ENCODE data around the gene TMEM184A.

The TMEM184A gene

GRCh38 chr7:1567896-1568510 is 12.0 kb upstream of the TMEM184A start:
- no peak for DNase-seq (ENCODE audit: low read depth in 2 of 2)

GRCh38 chr7:1567049-1567771 is 11.2 kb upstream of the TMEM184A start:
- no peak for DNase-seq (ENCODE audit: low read depth in 2 of 2)

DNA sequence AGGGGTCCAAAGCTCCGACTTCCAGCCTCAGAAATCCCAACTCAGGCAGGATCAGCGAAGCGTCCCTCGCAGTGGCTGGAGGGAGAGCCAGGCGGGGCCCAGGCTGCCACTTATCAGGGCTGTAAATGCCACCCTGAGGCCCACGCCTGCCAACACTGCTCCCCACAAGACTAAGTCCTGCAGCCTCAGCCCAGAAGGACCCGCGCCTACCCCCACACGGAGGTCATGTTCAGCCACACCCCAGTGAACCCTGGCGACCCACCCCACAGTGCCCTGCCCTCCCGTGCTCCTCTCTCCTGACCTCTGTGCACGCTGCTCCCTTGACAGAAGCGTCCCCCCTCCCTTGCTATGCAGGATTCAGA is 10.7 kb upstream of the TMEM184A start:
- no peak for DNase-seq (ENCODE audit: low read depth in 2 of 2)

DNA sequence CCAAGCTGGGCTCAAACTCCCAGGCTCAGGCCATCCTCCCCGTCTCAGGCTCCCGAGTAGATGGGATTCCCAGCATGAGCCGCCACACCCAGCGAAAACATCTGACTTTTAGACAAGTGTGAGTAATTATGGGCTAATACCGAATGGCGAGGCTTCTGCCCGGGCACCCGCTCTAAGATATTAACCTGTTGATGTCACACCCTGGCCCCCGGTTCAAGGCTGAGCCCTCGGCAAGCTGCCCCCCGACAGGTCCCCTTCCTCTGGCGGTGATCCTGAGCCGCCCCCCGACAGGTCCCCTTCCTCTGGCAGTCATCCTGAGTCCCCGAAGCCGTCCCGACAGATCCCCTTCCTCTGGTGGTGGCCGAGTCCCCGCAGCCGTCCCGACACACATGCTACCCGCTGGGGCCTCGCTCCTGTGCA is 8.6 kb upstream of the TMEM184A start:
- no peak for DNase-seq (ENCODE audit: low read depth in 2 of 2)

DNA sequence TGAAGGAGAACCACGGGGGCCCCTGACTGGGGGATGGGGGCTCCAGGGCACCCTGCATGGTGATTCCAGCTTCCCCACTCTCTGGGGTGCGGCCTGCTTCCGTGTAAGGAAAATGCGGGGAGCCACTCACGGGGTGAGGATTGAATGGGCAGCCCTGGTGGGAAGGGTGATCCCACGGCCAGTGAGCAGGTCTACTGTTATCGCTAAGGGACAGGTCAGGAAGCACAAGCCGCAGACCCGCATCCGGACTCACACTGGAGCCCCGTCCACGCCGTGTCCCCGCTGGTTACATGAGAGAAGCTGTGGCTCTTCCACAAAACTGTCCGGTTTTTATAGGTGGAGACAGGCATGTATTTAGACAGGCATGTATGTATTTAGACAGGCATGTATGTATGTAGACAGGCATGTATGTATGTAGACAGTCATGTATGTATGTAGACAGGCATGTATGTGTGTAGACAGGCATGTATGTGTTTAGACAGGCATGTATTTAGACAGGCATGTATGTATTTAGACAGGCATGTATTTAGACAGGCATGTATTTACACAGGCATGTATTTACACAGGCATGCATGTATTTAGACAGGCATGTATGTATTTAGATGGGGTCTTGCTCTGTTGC is 8.1 kb upstream of the TMEM184A start:
- no peak for DNase-seq (ENCODE audit: low read depth in 2 of 2)

- DNase-seq (ENCODE audit: low read depth in 2 of 2): no peak
These were observed 6.6 kb upstream of the TMEM184A start for GRCh38 chr7:1562597-1563051.

DNA sequence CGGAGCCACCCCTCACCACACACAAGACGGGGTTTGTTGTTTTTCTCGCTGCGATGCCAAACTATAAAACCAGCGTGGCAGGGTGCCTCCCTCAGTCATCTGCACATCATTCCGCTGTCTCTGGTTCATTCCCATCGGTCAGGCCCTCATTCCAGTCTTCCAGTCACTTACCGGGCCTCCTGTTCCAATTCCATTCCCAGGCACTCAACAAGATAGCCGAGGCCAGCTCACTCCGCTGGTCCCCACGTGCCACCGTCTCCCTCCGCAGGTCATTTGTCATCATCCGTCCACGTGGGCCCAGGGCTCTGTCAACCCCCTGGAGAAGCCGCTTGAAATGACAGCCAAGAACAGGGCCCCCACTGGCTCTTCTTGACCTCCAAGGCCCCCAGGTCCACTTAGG is 6.1 kb upstream of the TMEM184A start:
- DNase-seq (ENCODE audit: low read depth in 2 of 2): no peak

DNA sequence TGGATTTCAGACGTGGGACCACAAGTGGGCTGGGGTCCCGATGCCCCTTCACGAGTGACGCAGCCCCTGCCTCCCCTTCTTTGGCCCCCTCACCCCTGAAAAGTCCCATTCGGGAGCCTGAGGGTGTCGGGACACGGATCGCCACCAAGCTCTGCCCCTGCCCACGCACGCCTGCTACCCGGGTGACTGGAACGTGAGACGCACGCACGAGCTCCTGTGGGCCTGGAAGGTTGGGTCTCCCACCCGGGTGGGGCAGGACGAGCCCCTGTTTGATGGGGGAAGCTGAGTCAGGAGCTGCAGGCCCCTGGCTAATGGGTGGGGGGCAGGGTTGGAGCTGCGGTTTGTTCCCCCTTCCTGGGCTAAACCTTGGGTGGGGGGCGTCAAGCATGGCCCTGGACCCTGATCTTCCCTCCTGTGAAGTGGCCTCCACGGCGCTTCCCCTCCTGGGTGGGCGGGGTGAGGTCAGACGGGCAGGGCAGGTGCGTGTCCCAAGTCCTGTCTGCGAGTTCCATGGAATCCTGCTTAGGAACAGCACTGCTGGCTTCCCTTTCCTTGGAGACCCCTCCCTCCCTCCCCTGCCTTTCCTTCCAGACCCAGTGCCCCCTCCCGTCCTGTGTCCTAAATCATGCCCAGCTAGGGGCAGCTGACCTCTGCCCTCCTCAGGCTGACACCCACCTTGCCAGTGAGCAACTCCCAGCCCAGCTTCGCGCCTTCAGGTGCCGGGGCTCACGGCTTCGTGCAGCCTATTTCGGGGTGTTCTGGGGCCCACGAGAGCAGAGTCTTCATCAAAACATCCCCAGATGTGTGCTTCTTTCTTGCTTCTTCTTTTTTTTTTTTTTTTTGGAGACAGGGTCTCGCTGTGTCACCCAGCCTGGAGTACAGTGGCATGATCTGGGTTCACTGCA is 5.3 kb upstream of the TMEM184A start:
- DNase-seq (ENCODE audit: low read depth in 2 of 2): no peak

- no peak for DNase-seq (ENCODE audit: low read depth in 2 of 2)
These were observed 4.6 kb upstream of the TMEM184A start for GRCh38 chr7:1560620-1561031.

DNA sequence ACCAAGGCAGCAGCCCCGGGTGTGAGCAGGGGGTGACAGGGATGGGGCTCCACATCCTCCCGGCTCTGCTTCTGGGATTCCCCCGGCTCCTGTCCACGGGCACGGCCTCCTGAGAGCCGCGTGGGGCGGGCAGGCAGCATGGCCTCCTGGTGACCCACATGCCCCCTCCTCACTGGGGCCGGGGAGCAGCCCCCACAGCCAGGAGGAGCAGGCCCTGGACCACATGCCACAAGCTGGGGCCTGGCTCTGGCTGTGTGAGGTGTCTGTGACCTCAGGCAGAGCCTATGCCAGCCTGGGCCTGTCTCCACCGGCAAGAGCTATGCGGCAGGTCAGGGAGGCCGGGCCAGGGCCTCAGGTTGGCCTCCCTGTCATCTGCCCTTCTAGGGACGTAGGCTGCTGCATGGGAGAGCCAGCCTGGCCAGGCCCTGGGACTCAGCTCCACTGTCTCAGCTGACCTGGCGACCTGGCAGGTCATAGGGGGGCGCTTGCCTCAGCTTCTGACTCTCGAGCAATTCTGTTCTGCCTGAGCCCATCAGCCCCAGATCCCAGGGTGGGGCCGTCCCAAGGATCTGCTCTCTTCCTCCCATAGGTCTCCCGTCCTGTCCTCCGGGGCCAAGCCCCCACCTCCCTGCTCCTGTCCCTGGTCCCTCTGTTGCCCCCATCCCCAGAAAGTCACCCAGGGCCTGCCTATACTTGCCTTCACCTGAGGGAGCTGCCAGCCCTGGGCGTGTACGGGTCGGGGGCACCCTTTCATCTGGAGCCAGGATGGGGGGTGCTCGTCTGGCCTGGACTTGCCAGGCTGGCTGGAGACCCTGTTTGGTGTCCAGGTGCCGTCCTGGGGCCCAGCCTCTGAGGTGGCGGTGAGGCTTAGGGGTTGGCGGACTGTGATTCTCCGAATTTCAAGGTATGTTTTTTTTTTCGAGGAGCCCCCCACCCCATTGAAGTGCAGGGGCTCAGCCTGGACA is 3.9 kb upstream of the TMEM184A start:
- DNase-seq (ENCODE audit: low read depth in 2 of 2): no peak

DNA sequence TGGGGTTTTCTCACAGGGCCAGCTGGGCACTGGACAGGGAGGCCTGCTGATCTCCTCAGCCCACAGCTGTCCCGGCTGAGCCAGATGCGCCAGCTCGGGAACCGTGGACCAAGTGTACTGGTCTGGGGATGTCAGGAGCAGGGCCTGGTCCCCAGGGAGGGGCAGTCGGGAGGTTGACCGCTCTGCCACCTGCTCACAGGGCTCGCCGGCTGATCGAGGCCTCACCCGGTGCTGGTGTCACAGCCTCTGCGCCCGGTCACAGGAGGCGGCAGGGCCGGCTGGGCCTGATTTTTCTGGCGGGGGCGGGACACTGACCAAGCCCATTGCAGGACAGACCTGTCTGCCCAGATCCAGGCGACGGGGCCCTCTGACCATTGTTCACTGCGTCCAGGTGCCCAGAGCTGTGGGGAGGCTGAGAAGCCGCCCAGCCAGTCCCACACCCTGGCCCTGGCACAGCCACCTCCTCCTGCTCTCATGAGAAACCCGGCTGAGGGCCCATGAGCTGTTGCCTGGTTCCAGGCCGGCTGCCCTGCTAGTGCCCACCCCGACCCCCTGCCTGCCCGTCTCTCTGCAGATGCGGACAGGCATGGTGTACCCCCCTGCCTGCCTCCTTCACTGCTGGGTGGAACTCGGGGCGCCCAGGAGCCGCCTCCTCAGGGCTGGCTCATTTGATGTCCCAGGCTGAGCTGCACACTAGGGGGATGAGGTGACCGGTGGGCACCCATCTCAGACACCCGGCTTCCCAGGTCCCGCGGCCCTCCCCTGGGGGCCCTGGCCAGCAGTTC is 3.0 kb upstream of the TMEM184A start:
- no peak for DNase-seq (ENCODE audit: low read depth in 2 of 2)

GRCh38 chr7:1558181-1558811 is 2.3 kb upstream of the TMEM184A start:
- no peak for DNase-seq (ENCODE audit: low read depth in 2 of 2)

GRCh38 chr7:1557771-1558170 is 1.8 kb upstream of the TMEM184A start:
- DNase-seq (ENCODE audit: low read depth in 2 of 2): no peak

DNA sequence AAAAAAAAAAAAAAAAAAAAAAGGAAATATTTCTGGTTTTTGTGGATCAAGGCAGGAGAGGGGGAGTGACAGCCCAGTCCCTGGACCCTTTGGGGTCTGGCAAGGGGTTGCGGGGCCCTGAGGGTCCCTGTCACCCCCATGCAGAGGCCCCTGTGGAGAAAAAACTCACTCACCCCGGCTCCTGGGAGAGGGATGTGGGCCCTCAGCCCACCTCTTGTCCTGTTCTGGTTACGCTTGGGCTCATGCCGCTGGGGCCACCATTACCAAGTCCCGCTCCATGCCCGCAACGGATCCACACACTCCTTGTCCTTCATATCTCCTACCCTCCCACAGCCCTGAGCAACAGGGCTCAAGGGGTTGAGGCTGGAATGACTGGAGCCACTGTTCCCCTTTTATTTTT is 1.0 kb upstream of the TMEM184A start:
- no peak for DNase-seq (ENCODE audit: low read depth in 2 of 2)

DNA sequence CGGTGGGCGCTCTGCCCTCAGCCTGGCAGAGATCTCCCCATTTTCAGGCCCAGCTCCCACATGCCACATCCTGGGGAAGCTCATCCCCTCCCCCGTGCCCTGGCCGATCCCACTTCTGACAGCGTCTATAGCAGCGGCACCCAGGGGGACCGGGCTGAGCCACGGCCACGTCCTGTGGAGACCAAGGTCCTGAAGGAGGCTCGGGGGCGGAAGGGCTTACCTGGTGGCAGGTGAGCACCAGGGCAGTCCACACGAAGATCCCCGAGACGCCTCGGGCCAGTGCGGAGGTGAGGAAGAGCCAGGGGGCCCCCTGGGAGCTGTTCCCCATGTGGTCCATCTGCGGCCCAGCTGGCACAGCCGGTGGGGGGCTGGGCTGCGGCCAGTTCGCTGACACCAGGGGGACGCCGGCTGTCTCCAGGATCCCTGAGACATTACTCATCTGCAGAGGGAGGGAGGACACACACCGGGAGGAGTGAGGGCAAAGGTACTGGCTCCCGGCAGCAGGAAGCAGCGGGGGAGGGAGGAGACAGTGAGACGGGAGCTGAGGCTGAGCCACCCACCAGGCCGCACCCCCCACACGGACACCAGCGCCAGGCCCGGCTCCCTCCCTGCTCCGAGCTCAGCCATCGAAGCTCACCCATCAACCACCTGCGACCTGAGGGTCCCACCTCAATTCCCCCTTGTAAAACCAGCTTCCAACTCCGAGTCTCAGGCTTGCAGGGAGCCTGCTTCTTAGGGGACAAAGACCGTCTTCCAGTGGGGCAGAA is 776 bp downstream of the TMEM184A start:
- no peak for DNase-seq (ENCODE audit: low read depth in 2 of 2)

- DNase-seq (ENCODE audit: low read depth in 2 of 2): no peak
These were observed 1.5 kb downstream of the TMEM184A start for GRCh38 chr7:1554333-1555045.

- no peak for DNase-seq (ENCODE audit: low read depth in 2 of 2)
These were observed 2.3 kb downstream of the TMEM184A start for GRCh38 chr7:1553512-1554210.

- no peak for DNase-seq (ENCODE audit: low read depth in 2 of 2)
These were observed 3.8 kb downstream of the TMEM184A start for GRCh38 chr7:1552200-1552599.

Data from stimulated activated CD8-positive, alpha-beta memory T cell treated with anti-CD3 and anti-CD28 coated beads, Interleukin-2, amount 100 ng/mL, for 48 hours (primary cell).